Loucy (cell line): ENCODE data around the gene NGEF.

Source experiments
- H2AFZ ChIP-seq: fragments of 200-600 bp; sonication (generic); 2 replicates; pipeline ENCODE4 v1.6.0; 2016; ENCODE audit warnings: antibody characterized with exemption, mild to moderate bottlenecking, low read length, moderate library complexity
- H3F3A ChIP-seq: fragments of 200-600 bp; 2 replicates; pipeline ENCODE4 v1.6.0; 2016; ENCODE audit warnings: antibody characterized with exemption, low read depth, mild to moderate bottlenecking
- H3K27me3 ChIP-seq: fragments of 200-600 bp; sonication (generic); 2 replicates; pipeline ENCODE4 v1.6.1; 2014; ENCODE audit warnings: low read length, mild to moderate bottlenecking; ENCODE audit not compliant: insufficient read depth, poor library complexity, severe bottlenecking
- H3K36me3 ChIP-seq: fragments of 200-600 bp; sonication (generic); 2 replicates; pipeline ENCODE4 v1.6.1; 2016; ENCODE audit warnings: low read length; ENCODE audit not compliant: insufficient read depth
- H3K4me1 ChIP-seq: fragments of 200-600 bp; sonication (generic); 2 replicates; pipeline ENCODE4 v1.5.1; 2014; ENCODE audit warnings: low read length, mild to moderate bottlenecking; ENCODE audit not compliant: insufficient read depth, poor library complexity, severe bottlenecking
- H3K4me2 ChIP-seq: fragments of 200-600 bp; sonication (generic); 2 replicates; pipeline ENCODE4 v1.6.0; 2014; ENCODE audit warnings: antibody characterized with exemption, low read length, low read depth, mild to moderate bottlenecking; ENCODE audit not compliant: poor library complexity, severe bottlenecking
- H3K4me3 ChIP-seq: fragments of 200-600 bp; sonication (generic); 2 replicates; pipeline ENCODE4 v1.5.1; 2014; ENCODE audit warnings: low read length, mild to moderate bottlenecking, mixed read lengths; ENCODE audit not compliant: poor library complexity, severe bottlenecking
- H3K79me2 ChIP-seq: fragments of 200-600 bp; sonication (generic); 2 replicates; pipeline ENCODE4 v1.6.1; 2014; ENCODE audit warnings: low read length; ENCODE audit not compliant: insufficient read depth
- H3K9ac ChIP-seq: fragments of 200-600 bp; sonication (generic); 2 replicates; pipeline ENCODE4 v1.6.0; 2014; ENCODE audit warnings: mild to moderate bottlenecking, low read depth, low read length, moderate library complexity; ENCODE audit not compliant: poor library complexity, severe bottlenecking
- H3K9me2 ChIP-seq: fragments of 200-600 bp; sonication (generic); replicated peaks from 2 replicates; pipeline ENCODE4 v1.6.1; 2016; ENCODE audit warnings: low read depth, low read length, mixed read lengths
- H3K9me3 ChIP-seq: fragments of 200-600 bp; sonication (generic); 2 replicates; pipeline ENCODE4 v1.6.1; 2014; ENCODE audit warnings: mild to moderate bottlenecking, antibody characterized with exemption, low read length, low read depth; ENCODE audit not compliant: insufficient read depth
- H4K20me1 ChIP-seq: fragments of 200-600 bp; sonication (generic); 2 replicates; pipeline ENCODE4 v1.6.0; 2014; ENCODE audit warnings: antibody characterized with exemption, low read length, mild to moderate bottlenecking; ENCODE audit not compliant: insufficient read depth, poor library complexity, severe bottlenecking
- EZH2phosphoT487 ChIP-seq: fragments of 200-600 bp; IDR thresholded peaks from 2 replicates; pipeline ENCODE4 v1.6.1; 2018; ENCODE audit warnings: antibody characterized with exemption, mild to moderate bottlenecking, moderate library complexity, borderline replicate concordance
- TF ChIP-seq, protein P1 (sequence below): fragments of 200-600 bp; sonication (generic); conservative IDR thresholded peaks from 2 replicates; pipeline ENCODE4 v1.5.1; 2014; ENCODE audit warnings: mild to moderate bottlenecking, antibody characterized with exemption, low read length

The NGEF gene

DNA sequence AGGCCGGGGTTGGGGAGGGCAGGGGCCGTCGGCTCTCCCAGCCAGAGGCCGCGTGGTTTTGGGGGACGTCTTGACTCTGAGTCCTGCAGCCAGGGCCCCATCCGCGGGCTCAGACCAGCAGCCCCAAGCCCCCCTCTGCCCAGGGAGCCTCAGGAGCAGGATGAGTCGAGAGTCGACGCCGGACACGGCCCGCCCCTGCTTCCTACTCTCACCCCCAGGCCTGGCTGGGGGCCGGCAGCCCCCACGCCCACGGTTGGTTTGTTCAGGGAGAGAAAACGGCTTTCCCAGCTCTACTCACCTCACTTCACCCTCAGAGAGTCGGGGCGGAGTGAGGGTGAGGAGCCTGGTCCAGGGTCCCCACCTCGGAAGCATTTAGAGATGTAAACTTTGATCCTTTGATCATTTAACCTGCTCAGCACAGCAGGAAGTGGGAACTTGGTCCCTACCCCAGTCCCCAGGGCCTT, 136.0 kb downstream of the NGEF start:
- no peaks in the 10 kb centered on the region for H3K4me1 ChIP-seq
- H4K20me1 ChIP-seq = no peaks in the 10 kb centered on the region
- no peaks in the 10 kb centered on the region for H3F3A ChIP-seq
- no peak overlapping the region for H3K9ac ChIP-seq
- no peaks in the 10 kb centered on the region for H3K36me3 ChIP-seq
- H2AFZ ChIP-seq = no peak overlapping the region
- no peaks in the 10 kb centered on the region for H3K9me3 ChIP-seq
- H3K79me2 ChIP-seq = no peaks in the 10 kb centered on the region
- no peaks in the 10 kb centered on the region for H3K27me3 ChIP-seq
- no peak for TF ChIP-seq EZH2phosphoT487
- TF ChIP-seq, protein P1, sequence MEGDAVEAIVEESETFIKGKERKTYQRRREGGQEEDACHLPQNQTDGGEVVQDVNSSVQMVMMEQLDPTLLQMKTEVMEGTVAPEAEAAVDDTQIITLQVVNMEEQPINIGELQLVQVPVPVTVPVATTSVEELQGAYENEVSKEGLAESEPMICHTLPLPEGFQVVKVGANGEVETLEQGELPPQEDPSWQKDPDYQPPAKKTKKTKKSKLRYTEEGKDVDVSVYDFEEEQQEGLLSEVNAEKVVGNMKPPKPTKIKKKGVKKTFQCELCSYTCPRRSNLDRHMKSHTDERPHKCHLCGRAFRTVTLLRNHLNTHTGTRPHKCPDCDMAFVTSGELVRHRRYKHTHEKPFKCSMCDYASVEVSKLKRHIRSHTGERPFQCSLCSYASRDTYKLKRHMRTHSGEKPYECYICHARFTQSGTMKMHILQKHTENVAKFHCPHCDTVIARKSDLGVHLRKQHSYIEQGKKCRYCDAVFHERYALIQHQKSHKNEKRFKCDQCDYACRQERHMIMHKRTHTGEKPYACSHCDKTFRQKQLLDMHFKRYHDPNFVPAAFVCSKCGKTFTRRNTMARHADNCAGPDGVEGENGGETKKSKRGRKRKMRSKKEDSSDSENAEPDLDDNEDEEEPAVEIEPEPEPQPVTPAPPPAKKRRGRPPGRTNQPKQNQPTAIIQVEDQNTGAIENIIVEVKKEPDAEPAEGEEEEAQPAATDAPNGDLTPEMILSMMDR = no peak
- H3K9me2 ChIP-seq = no peaks in the 10 kb centered on the region
- H3K4me3 ChIP-seq = no peak overlapping the region
- H3K4me2 ChIP-seq = no peak overlapping the region

GRCh38 chr2:232876161-232876977, 136.7 kb downstream of the NGEF start:
- Histone ChIP-seq H3K27me3 (no peaks in the 10 kb centered on the region), H3K4me2 (no peak overlapping the region), H3K4me1 (no peaks in the 10 kb centered on the region), H3K9ac (no peak overlapping the region), H4K20me1 (no peaks in the 10 kb centered on the region), H3K79me2 (no peaks in the 10 kb centered on the region), H3K36me3 (no peaks in the 10 kb centered on the region), H3K4me3 (no peak overlapping the region), H3K9me3 (no peaks in the 10 kb centered on the region), H3K9me2 (no peaks in the 10 kb centered on the region), H2AFZ (no peak overlapping the region), H3F3A (no peaks in the 10 kb centered on the region)
- TF ChIP-seq EZH2phosphoT487 = no peak
- TF ChIP-seq, protein P1 = no peak

DNA sequence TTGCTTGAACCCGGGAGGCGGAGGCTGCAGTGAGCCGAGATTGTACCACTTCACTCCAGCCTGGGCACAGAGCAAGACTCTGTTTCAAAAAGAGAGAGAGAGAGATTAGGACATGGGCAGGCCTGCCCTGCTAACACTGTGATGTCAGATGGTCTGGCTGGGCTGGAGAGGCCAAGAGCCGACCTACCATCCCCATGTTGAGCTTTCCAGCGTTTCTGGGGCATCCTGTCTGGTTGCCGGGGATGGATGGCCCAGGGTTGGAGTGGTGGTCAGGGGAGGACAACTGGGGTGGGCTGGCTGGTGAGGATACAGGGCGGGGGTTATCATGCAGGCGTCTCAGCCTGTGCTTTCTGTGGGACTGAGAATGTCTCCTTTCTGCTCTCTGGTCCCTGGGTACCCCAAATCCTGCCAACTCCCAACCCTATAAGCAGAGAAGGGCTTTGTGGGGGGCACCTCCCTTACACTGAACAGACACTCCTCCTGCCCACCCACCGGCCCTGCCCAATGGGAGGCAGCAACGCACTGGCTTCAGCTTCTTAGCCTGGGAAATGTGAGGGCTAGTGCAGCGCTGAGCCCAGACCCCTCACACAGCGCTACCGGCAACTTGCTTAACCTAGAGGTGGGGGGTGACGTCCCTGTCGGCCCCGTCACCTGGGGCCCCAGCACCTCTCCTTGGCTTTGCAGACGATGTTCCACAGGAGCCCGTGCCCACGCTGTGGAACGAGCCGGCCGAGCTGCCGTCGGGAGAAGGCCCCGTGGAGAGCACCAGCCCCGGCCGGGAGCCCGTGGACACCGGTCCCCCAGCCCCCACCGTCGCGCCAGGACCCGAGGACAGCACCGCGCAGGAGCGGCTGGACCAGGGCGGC, 137.6 kb downstream of the NGEF start:
- Histone ChIP-seq H3K9ac (no peak overlapping the region), H3F3A (no peaks in the 10 kb centered on the region), H3K4me1 (no peaks in the 10 kb centered on the region), H2AFZ (no peak overlapping the region), H3K4me3 (no peak overlapping the region), H3K36me3 (no peaks in the 10 kb centered on the region), H3K9me3 (no peaks in the 10 kb centered on the region), H4K20me1 (no peaks in the 10 kb centered on the region), H3K9me2 (no peaks in the 10 kb centered on the region), H3K27me3 (no peaks in the 10 kb centered on the region), H3K79me2 (no peaks in the 10 kb centered on the region), H3K4me2 (no peak overlapping the region)
- no peak for TF ChIP-seq EZH2phosphoT487
- TF ChIP-seq, protein P1 = no peak
